Thyroid gland (tissue), 4 donors: ENCODE measurements around the gene ITIH5.

ENCODE experiments used
- POLR2A ChIP-seq, 2 donors: fragments of 450-650 bp; IDR thresholded peaks; one replicate each; pipeline ENCODE4 v1.6.1; 2017; ENCODE audit warnings: antibody characterized with exemption in 2 of 2, mild to moderate bottlenecking in 2 of 2, moderate library complexity in 1 of 2
- TF ChIP-seq, protein P1 (sequence below), 6 experiments: fragments of 200-600 bp in 3 of 6; fragments of 450-650 bp in 3 of 6; sonication (generic) in 3 of 6; IDR thresholded peaks; one replicate each; pipeline ENCODE4 v1.5.1; 2016 to 2019; ENCODE audit warnings: antibody characterized with exemption in 6 of 6, mild to moderate bottlenecking in 2 of 6, inconsistent platforms in 1 of 6, moderate library complexity in 1 of 6

DNA sequence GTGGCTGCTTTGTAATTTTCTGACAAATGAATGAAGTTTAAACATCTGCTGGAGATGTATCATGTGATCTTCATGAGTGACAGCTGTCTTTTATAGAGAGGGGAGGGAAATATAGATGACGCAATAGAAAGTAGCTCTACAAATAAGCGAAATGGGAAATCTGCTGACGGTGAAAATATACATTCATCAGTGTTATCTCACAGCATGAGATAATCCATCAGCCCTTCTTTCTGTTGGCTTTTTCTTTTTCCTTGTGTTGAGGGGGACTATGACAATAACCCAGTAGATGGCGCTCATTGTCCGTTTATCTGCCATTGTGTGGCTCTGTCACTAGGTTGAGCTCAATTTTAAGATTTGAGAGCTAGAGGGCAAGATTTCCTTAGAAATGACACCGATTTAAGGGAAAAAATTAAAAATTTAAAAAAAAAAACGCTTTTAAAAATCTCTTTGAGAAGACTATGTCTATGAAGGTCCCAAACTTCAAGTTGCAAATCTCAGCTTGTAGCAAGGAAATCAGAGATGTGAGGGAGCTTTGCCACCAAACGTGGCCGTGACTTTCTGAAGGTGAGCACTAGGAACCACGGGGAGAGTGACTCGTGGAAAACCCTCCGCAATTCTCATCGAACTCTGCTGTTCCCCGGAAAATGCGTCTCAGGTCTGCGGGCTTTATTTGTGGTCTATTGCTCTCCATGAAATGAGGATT is 141.3 kb downstream of the ITIH5 start:
- TF ChIP-seq, protein P1, sequence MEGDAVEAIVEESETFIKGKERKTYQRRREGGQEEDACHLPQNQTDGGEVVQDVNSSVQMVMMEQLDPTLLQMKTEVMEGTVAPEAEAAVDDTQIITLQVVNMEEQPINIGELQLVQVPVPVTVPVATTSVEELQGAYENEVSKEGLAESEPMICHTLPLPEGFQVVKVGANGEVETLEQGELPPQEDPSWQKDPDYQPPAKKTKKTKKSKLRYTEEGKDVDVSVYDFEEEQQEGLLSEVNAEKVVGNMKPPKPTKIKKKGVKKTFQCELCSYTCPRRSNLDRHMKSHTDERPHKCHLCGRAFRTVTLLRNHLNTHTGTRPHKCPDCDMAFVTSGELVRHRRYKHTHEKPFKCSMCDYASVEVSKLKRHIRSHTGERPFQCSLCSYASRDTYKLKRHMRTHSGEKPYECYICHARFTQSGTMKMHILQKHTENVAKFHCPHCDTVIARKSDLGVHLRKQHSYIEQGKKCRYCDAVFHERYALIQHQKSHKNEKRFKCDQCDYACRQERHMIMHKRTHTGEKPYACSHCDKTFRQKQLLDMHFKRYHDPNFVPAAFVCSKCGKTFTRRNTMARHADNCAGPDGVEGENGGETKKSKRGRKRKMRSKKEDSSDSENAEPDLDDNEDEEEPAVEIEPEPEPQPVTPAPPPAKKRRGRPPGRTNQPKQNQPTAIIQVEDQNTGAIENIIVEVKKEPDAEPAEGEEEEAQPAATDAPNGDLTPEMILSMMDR (IDR thresholded peaks at IDR 0.05): peak; percentile 56 to 95 (median 80)
- no peak for TF ChIP-seq POLR2A (IDR thresholded peaks at IDR 0.05)
